ENCODE data around the gene BLNK. TPM values are rescaled to one million over a fixed set of nuclear protein-coding genes. Genes with fewer than 3 reads are reported as not detected.
"Not testable (repeated sequence)": the region's sequence is repeated elsewhere in the genome, so short reads cannot be mapped to it uniquely, and the experiment has no call there.

BLNK gene
- not detected for polyA plus RNA-seq (2013, experiment 1 of 2)
- not detected for polyA plus RNA-seq (2013, experiment 2 of 2)

- Histone ChIP-seq H3K4me3 (ENCODE audit: low read length) (no peak within 1 kb of the TSS), H3K36me3 (ENCODE audit: insufficient read depth, low read length) (no peaks in the 10 kb centered on the region), H3K4me1 (ENCODE audit: insufficient read depth, low read length) (no peaks in the 10 kb centered on the region), H3K27ac (ENCODE audit: low read depth, low read length) (no peak within 1 kb of the TSS), H3K9me3 (ENCODE audit: insufficient read depth, low read depth, low read length) (no peaks in the 10 kb centered on the region), H3K9ac (ENCODE audit: low read depth, low read length) (no peak within 1 kb of the TSS), H3K27me3 (ENCODE audit: insufficient read depth, low read length) (no peaks in the 10 kb centered on the region)
- 90% methylated on average over 6 of the region's 6 CpGs for WGBS
Observed at GRCh38 chr10:96271016-96271815, at the start of gene BLNK. TSS of gene BLNK (minus strand) at chr10:96271569. CDS start at chr10:96271398, 171 bp downstream.

- Histone ChIP-seq H3K9me3 (ENCODE audit: insufficient read depth, low read depth, low read length) (no peaks in the 10 kb centered on the region), H3K4me1 (ENCODE audit: insufficient read depth, low read length) (peaks cover 7% of the 10 kb centered on the region; the same call in 1 of the 2 replicates), H3K27ac (ENCODE audit: low read depth, low read length) (no peak overlapping the region), H3K9ac (ENCODE audit: low read depth, low read length) (no peak overlapping the region), H3K4me3 (ENCODE audit: low read length) (no peak overlapping the region), H3K36me3 (ENCODE audit: insufficient read depth, low read length) (no peaks in the 10 kb centered on the region), H3K27me3 (ENCODE audit: insufficient read depth, low read length) (no peaks in the 10 kb centered on the region)
- 75% methylated on average over 3 of the region's 3 CpGs for WGBS
Observed at GRCh38 chr10:96319754-96320474, 48.5 kb upstream of the BLNK start.

- no peaks in the 10 kb centered on the region for H3K27me3 ChIP-seq (ENCODE audit: insufficient read depth, low read length)
- no peak overlapping the region for H3K9ac ChIP-seq (ENCODE audit: low read depth, low read length)
- no peaks in the 10 kb centered on the region for H3K9me3 ChIP-seq (ENCODE audit: insufficient read depth, low read depth, low read length)
- WGBS, result 86% methylated on average over 3 of the region's 4 CpGs
- H3K27ac ChIP-seq (ENCODE audit: low read depth, low read length), result no peak overlapping the region
- H3K4me3 ChIP-seq (ENCODE audit: low read length), result no peak overlapping the region
- H3K36me3 ChIP-seq (ENCODE audit: insufficient read depth, low read length), result no peaks in the 10 kb centered on the region
- H3K4me1 ChIP-seq (ENCODE audit: insufficient read depth, low read length), result peaks cover 13% of the 10 kb centered on the region
Observed at GRCh38 chr10:96317067-96317833, 45.9 kb upstream of the BLNK start.

GRCh38 chr10:96313344-96313743 lies 42.0 kb upstream of the BLNK start:
- H3K27me3 ChIP-seq (ENCODE audit: insufficient read depth, low read length), result no peaks in the 10 kb centered on the region
- no peak overlapping the region for H3K9ac ChIP-seq (ENCODE audit: low read depth, low read length)
- WGBS, result 93% methylated on average over 2 of the region's 2 CpGs
- no peaks in the 10 kb centered on the region for H3K9me3 ChIP-seq (ENCODE audit: insufficient read depth, low read depth, low read length)
- H3K4me3 ChIP-seq (ENCODE audit: low read length), result no peak overlapping the region
- no peaks in the 10 kb centered on the region for H3K36me3 ChIP-seq (ENCODE audit: insufficient read depth, low read length)
- H3K27ac ChIP-seq (ENCODE audit: low read depth, low read length), result no peak overlapping the region
- H3K4me1 ChIP-seq (ENCODE audit: insufficient read depth, low read length), result peaks cover 41% of the 10 kb centered on the region

- Histone ChIP-seq H3K4me3 (ENCODE audit: low read length) (no peak overlapping the region), H3K4me1 (ENCODE audit: insufficient read depth, low read length) (peaks cover 52% of the 10 kb centered on the region), H3K9ac (ENCODE audit: low read depth, low read length) (no peak overlapping the region), H3K27me3 (ENCODE audit: insufficient read depth, low read length) (no peaks in the 10 kb centered on the region), H3K27ac (ENCODE audit: low read depth, low read length) (peak overlapping the region; percentile 94; the same call in 1 of the 2 replicates), H3K9me3 (ENCODE audit: insufficient read depth, low read depth, low read length) (no peaks in the 10 kb centered on the region), H3K36me3 (ENCODE audit: insufficient read depth, low read length) (no peaks in the 10 kb centered on the region)
- 100% methylated on average over 1 of the region's 3 CpGs for WGBS
Observed at GRCh38 chr10:96311180-96311715, 39.9 kb upstream of the BLNK start.

GRCh38 chr10:96310321-96310669 lies 38.9 kb upstream of the BLNK start:
- Histone ChIP-seq H3K4me3 (ENCODE audit: low read length) (no peak overlapping the region), H3K36me3 (ENCODE audit: insufficient read depth, low read length) (no peaks in the 10 kb centered on the region), H3K9me3 (ENCODE audit: insufficient read depth, low read depth, low read length) (no peaks in the 10 kb centered on the region), H3K4me1 (ENCODE audit: insufficient read depth, low read length) (peaks cover 52% of the 10 kb centered on the region), H3K9ac (ENCODE audit: low read depth, low read length) (peak overlapping the region; percentile 69), H3K27ac (ENCODE audit: low read depth, low read length) (peak overlapping the region; percentile 94), H3K27me3 (ENCODE audit: insufficient read depth, low read length) (no peaks in the 10 kb centered on the region)
- WGBS, result 6% methylated on average over 1 of the region's 1 CpG

- 13% methylated on average over 3 of the region's 3 CpGs for WGBS
- Histone ChIP-seq H3K27ac (ENCODE audit: low read depth, low read length) (peak overlapping the region; percentile 94), H3K4me3 (ENCODE audit: low read length) (no peak overlapping the region), H3K4me1 (ENCODE audit: insufficient read depth, low read length) (peaks cover 52% of the 10 kb centered on the region), H3K9ac (ENCODE audit: low read depth, low read length) (peak overlapping the region; percentile 69; the same call in 1 of the 2 replicates), H3K9me3 (ENCODE audit: insufficient read depth, low read depth, low read length) (no peaks in the 10 kb centered on the region), H3K36me3 (ENCODE audit: insufficient read depth, low read length) (no peaks in the 10 kb centered on the region), H3K27me3 (ENCODE audit: insufficient read depth, low read length) (no peaks in the 10 kb centered on the region)
Observed at GRCh38 chr10:96309628-96310320, 38.4 kb upstream of the BLNK start.

- Histone ChIP-seq H3K9ac (ENCODE audit: low read depth, low read length) (peak overlapping the region; percentile 17; the same call in 1 of the 2 replicates), H3K4me1 (ENCODE audit: insufficient read depth, low read length) (peaks cover 52% of the 10 kb centered on the region), H3K27ac (ENCODE audit: low read depth, low read length) (peak overlapping the region; percentile 92)
- H3K9me3 ChIP-seq (ENCODE audit: insufficient read depth, low read depth, low read length); H3K27me3 ChIP-seq (ENCODE audit: insufficient read depth, low read length); H3K4me3 ChIP-seq (ENCODE audit: low read length); H3K36me3 ChIP-seq (ENCODE audit: insufficient read depth, low read length): not testable (repeated sequence)
- WGBS, result 27% methylated on average over 4 of the region's 4 CpGs
Observed at GRCh38 chr10:96308854-96309253, 37.5 kb upstream of the BLNK start.

GRCh38 chr10:96306516-96306915 lies 35.1 kb upstream of the BLNK start:
- 95% methylated on average over 8 of the region's 8 CpGs for WGBS
- H3K9me3 ChIP-seq (ENCODE audit: insufficient read depth, low read depth, low read length), result no peaks in the 10 kb centered on the region
- H3K9ac ChIP-seq (ENCODE audit: low read depth, low read length), result no peak overlapping the region
- no peak overlapping the region for H3K27ac ChIP-seq (ENCODE audit: low read depth, low read length)
- no peak overlapping the region for H3K4me3 ChIP-seq (ENCODE audit: low read length)
- H3K4me1 ChIP-seq (ENCODE audit: insufficient read depth, low read length), result peaks cover 43% of the 10 kb centered on the region
- no peaks in the 10 kb centered on the region for H3K27me3 ChIP-seq (ENCODE audit: insufficient read depth, low read length)
- no peaks in the 10 kb centered on the region for H3K36me3 ChIP-seq (ENCODE audit: insufficient read depth, low read length)

- no peak overlapping the region for H3K9ac ChIP-seq (ENCODE audit: low read depth, low read length)
- no peak overlapping the region for H3K27ac ChIP-seq (ENCODE audit: low read depth, low read length)
- peaks cover 33% of the 10 kb centered on the region for H3K4me1 ChIP-seq (ENCODE audit: insufficient read depth, low read length)
- 93% methylated on average over 3 of the region's 3 CpGs for WGBS
- H3K4me3 ChIP-seq (ENCODE audit: low read length), result no peak overlapping the region
- no peaks in the 10 kb centered on the region for H3K9me3 ChIP-seq (ENCODE audit: insufficient read depth, low read depth, low read length)
- H3K27me3 ChIP-seq (ENCODE audit: insufficient read depth, low read length), result no peaks in the 10 kb centered on the region
- no peaks in the 10 kb centered on the region for H3K36me3 ChIP-seq (ENCODE audit: insufficient read depth, low read length)
Observed at GRCh38 chr10:96305019-96305418, 33.6 kb upstream of the BLNK start.
